ENCODE results near the gene NDUFA7.

NDUFA7 gene

GRCh38 chr19:8342684-8343482 is 21.7 kb upstream of the NDUFA7 start, which contains the start of gene KANK3:
TSS of gene KANK3 (minus strand) at chr19:8343262. CDS start at chr19:8337828, 5,434 bp downstream.
- Histone ChIP-seq H3K4me1 (ENCODE audit: control insufficient read depth, insufficient read depth, low read length) (no peaks in the 10 kb centered on the region), H3K9me3 (ENCODE audit: control insufficient read depth, insufficient read depth, low read depth, low read length) (no peaks in the 10 kb centered on the region), H3K36me3 (ENCODE audit: control insufficient read depth in 2 of 2, insufficient read depth in 1 of 2, low read length in 2 of 2) (no peaks in the 10 kb centered on the region), H3K4me3 (ENCODE audit: low read depth, low read length) (peak within 1 kb of the TSS; percentile 33), H3K27ac (ENCODE audit: extremely low read depth, low read depth, low read length) (no peak within 1 kb of the TSS)
- TF ChIP-seq SP3 (tag by site-specific recombination; IDR thresholded peaks at IDR 0.05) (peak; percentile 93), PBX3 (CRISPR knock-in tag; IDR thresholded peaks at IDR 0.05) (peak; percentile 95), ZNF449 (tag by site-specific recombination; IDR thresholded peaks at IDR 0.05) (peak; percentile 59; the same call in 1 of the 2 replicates), GLIS2 (tag by site-specific recombination; IDR thresholded peaks at IDR 0.05) (0 out of 2 replicates have a peak, but pooled peaks have one; percentile 33), KLF1 (tag by site-specific recombination; IDR thresholded peaks at IDR 0.05) (peak; percentile 63), KLF9 (tag by site-specific recombination; IDR thresholded peaks at IDR 0.05; ENCODE audit: low read depth) (peak; percentile 36; the same call in 1 of the 2 replicates), SP2 (tag by site-specific recombination; IDR thresholded peaks at IDR 0.05) (peak; percentile 96), KLF10 (tag by site-specific recombination; IDR thresholded peaks at IDR 0.05) (0 out of 2 replicates have a peak, but pooled peaks have one; percentile 24), ZNF335 (tag by site-specific recombination; conservative IDR thresholded peaks at IDR 0.05) (0 out of 2 replicates have a peak, but pooled peaks have one; percentile 13), KLF8 (tag by site-specific recombination; IDR thresholded peaks at IDR 0.05) (peak; percentile 73; the same call in 1 of the 2 replicates), ZNF707 (tag by site-specific recombination; IDR thresholded peaks at IDR 0.05) (no peak), ZNF274 (IDR thresholded peaks at IDR 0.05; ENCODE audit: low read length) (no peak), ZNF274 (tag by site-specific recombination; IDR thresholded peaks at IDR 0.05; ENCODE audit: borderline replicate concordance) (no peak), ZNF777 (tag by site-specific recombination; IDR thresholded peaks at IDR 0.05; ENCODE audit: borderline replicate concordance) (peak; percentile 91; the same call in 1 of the 2 replicates), ZSCAN4 (tag by site-specific recombination; IDR thresholded peaks at IDR 0.05) (no peak), PATZ1 (tag by site-specific recombination; IDR thresholded peaks at IDR 0.05) (peak; percentile 63)
- ChIA-PET CTCF (interaction anchor here (0.6 to 1.2 kb wide), 3 partner anchors 11 to 241 kb away, joined by 3 to 4 read pairs (median 3); no protein-coding TSS in a partner anchor), POLR2A (interaction anchor here (1.2 kb wide), 1 partner anchor 70 kb away, joined by 3 read pairs; the partner anchor contains the start of gene MARCHF2)

- ChIA-PET POLR2A (no interaction called here), CTCF (interaction anchor here (0.6 to 1.2 kb wide), 2 partner anchors 12 to 242 kb away, joined by 3 to 4 read pairs; no protein-coding TSS in a partner anchor)
- TF ChIP-seq SCRT2 (tag by site-specific recombination; IDR thresholded peaks at IDR 0.05) (no peak), EGR2 (tag by site-specific recombination; IDR thresholded peaks at IDR 0.05; ENCODE audit: low read depth) (0 out of 2 replicates have a peak, but pooled peaks have one; percentile 3)
- no peaks in the 10 kb centered on the region for H3K36me3 ChIP-seq (ENCODE audit: control insufficient read depth in 2 of 2, insufficient read depth in 1 of 2, low read length in 2 of 2)
- H3K4me1 ChIP-seq (ENCODE audit: control insufficient read depth, insufficient read depth, low read length), result no peaks in the 10 kb centered on the region
- H3K27ac ChIP-seq (ENCODE audit: extremely low read depth, low read depth, low read length), result no peak overlapping the region
- H3K4me3 ChIP-seq (ENCODE audit: low read depth, low read length), result no peak overlapping the region
- H3K9me3 ChIP-seq (ENCODE audit: control insufficient read depth, insufficient read depth, low read depth, low read length), result no peaks in the 10 kb centered on the region
Observed at GRCh38 chr19:8342316-8342683, 21.1 kb upstream of the NDUFA7 start.
